Measurements from ENCODE around the gene CEP128.

Gene CEP128

DNA sequence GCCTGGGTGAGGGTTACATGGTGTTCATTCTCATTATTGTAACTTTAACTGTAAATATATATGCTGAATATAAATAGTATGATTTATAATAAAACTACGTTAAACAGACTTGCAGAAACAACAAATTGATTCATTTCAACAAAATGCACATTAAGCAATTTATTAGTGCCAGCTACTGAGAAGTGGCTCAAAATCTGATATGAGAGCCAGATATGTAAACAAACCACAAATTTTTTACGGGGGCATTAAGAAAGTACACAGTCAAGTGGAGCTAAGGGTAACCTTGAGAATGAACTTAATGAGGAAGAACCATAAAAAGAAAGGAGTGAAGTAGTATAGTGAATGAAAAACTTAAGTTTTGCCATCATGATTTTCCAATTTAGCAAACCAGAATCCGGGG is 40.3 kb downstream of the CEP128 start:
- no peak for DNase-seq (ENCODE audit: low spot score)

DNA sequence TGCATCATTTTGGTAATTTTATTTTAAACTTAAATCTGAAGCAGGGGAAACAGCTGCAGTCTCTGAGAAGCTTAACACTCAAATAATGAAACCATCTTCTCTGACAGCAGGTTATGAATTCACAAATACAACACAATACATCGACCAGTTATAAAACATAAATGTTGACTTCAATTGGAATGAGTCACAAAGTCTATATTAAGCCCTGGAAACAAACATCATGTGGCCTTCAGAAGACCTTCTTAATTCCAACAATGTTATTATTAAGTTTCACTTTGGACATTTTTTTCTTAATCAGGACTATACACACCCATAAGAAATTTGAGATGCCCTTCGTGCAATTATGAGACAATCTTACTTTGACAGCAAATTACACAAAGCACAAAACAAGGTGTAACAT is 68.9 kb downstream of the CEP128 start:
- DNase-seq (ENCODE audit: low spot score): no peak

DNA sequence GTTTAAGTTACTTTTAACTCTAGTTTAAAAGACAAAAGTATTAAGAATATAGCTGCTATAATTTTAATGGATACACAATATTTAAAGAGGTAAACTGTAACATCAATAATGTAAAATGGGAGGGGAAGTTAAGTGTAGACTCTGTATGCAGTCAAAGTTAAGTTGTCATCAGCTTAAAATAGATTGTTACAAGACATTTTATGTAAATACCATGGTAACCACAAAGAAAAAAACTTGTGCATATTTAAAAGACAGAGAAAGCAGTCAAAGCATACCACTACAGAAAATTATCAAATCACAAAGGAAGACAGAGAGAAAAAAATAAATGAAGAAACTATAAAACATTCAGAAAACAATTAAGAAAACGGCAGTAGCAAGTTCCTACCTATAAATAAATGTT is 73.3 kb downstream of the CEP128 start:
- DNase-seq (ENCODE audit: low spot score): no peak

DNA sequence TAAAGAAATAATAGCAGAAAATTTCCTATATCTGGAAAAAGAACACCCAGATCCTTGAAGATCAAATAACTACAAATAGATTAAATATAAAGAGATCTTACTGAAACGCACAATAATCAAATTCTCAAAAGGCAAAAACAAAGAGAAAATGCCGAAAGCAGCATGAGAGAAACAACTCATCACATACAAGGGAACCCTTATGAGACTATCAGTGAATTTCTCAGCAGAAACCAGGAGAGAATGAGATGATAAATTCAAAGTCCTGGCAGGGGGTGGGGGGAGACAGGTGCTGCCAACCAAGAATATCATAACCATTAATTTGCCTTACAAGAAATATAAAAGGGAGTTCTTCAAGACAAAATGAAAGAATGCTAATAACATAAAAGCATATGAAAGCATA is 73.7 kb downstream of the CEP128 start:
- DNase-seq (ENCODE audit: low spot score): no peak

DNA sequence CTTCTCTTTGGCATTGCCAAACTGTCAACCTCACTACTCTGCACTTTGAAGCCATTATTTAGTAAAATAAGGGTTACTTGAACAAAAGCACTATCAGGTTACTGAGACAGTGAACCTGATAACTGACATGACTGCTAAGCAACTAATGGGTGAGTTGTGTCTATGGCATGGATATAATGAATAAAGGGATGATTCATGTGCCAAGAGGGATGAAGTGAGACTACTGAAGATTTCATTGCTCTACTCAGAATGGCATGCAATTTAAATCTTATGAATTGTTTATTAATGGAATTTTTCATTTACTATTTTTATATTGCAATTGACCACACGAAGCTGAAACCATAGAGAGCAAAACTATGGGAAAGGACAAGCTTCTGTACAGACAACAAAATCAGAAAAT is 74.4 kb downstream of the CEP128 start:
- DNase-seq (ENCODE audit: low spot score): no peak

DNA sequence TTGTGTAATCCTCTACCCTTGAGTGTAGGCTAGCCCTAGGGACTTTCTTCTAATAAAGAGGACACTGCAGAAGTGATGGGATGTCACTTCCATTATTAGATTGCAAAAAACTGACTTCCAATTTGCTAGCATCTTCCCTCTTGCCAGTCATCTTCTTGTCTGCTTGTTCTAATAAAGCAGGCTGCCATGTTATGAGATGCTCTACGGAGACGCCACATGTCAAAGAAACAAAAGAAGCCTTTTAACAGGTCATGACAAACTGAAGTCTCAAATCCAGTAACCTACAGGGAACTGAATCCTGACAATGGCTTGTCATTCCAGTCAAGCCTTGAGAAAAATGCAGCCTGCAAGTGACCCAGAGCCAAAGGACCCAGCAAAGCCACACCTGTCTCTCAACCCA is 76.0 kb downstream of the CEP128 start:
- DNase-seq (ENCODE audit: low spot score): no peak

DNA sequence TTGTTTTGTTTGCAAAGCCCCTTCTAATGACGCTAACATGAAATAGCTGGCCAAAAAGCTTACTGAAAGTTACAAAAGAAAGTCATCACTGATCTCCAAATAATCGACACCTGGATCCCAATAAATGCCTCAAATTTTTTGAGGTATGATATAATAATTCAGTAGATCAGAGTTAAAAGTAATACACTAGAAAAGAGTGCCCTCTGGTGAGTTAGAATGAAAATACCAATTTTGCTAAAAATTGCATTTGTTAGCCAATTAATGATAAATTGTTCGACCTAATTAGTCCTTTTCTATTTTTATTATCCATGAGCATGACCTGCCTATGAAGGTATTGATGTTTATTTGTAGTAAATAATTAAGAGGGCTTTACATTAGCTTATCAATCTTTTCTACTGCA is 78.6 kb downstream of the CEP128 start:
- DNase-seq (ENCODE audit: low spot score): no peak

DNA sequence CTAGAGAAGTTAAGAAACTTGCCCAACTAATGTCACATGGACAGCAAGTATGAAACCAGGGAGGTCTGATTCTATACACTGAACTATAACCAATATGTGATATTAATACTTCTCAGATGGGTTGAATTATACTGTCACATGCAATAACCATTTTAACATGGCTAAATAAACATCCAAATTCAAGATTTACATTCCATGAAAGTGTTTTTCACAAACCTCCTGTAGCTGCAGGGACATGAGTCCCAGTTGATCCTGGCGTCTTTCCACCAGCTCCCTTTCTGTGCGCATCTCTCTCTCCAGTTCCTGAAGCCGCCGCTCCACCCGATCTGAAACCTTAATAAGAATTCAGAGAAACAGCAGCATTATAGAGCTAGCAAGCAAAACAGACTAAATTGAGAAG is 79.0 kb downstream of the CEP128 start:
- no peak for DNase-seq (ENCODE audit: low spot score)

DNA sequence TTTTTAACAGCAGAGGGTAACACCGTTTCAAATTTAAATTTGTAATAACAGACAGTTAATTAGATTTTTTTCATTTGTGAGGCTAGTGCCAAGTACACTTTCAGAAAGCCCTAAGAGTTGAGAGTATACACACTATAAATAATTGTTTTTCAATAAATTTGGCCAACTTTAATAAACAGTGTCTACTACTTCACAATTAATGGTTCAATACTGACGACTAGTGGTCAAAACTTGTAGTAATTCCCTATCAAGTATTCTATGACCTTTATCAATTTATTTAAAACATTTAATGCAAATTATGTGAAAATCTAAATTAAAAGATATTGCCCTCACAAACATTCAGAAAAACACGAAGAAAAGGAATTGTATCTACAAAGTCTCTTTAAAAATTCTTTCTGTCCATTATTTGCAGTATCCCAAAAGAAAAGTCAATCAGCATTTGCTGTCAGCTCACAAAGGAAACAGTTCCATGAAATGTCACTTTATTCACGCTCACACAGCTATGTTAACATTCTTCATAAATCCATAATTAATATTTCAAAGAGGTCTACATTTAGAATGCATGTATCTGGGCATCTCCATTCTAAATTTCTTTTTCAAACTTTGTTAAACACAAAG is 91.2 kb downstream of the CEP128 start:
- peak; percentile 35 for DNase-seq (ENCODE audit: low spot score)

DNA sequence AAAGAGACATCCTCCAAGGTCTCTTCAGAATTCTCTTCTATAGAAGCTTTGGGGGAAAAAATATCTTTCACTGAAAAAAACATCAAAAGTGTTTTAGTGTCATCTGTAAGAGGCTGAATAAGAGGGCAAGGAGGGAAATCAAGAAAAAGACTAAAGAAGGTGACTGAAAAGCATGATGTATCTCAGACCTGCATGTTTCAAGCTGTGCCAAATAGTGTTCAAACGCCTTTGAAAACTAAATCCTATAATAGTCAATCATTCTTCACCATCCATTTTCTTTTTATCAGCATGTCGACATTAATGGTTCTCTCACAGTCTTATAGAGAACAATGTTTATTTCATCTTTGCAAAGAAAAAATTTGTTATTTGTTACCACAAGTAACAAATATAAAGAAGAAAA is 94.5 kb downstream of the CEP128 start:
- DNase-seq (ENCODE audit: low spot score): no peak

DNA sequence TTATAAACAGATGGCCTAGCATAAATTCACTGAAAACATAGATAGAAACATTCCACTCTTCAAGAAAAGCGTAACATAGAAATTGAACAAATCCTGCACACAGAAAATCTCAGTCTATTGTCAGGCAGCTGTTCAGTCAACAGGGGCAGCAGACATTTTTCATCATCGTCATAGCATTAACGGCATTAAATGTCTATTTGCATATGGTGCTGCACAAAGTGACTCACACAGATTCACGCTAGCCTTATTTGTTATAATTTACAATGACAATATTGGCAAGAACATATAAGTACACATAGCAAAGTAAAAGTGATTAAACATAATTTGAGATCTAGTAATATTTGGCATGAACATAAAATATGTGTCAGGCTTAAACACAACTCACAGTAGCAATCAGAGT is 95.7 kb downstream of the CEP128 start:
- DNase-seq (ENCODE audit: low spot score): no peak

DNA sequence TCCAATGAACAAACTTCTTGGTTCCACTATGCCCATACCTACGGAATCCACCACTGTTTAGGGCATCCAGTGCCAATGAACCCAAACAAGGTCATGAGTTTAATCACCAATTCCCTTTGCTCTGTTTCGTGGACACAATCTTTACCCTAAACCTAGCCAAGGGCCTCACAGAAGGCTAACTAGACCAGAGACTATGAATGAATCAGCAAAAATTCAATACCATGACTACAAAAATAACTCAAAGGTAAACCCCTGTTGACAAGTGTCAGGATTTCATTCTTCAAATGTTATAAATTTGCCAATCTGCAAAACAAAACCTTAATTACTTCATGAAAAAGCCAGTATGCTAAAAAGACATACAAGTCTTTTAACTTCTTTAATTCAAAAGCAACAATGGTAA is 96.7 kb downstream of the CEP128 start:
- no peak for DNase-seq (ENCODE audit: low spot score)

DNA sequence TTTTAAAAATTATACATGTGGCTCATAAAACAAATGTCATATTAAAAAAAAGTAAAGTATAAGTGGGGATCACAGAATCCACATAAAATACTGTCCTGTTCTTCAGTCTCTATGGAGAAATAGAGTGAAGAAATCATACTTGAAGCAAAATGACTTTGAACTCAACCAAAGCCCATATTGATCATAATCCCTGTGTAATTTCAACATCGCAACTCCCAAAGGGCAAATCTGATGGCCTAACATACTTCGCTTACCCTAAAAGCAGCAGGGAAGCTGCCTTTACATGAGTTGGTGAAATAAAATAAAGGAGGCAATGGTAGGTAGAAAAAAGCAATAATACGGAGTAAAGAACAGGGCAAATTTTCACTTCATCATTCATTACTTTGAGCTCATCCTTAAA is 101.8 kb downstream of the CEP128 start:
- no peak for DNase-seq (ENCODE audit: low spot score)

DNA sequence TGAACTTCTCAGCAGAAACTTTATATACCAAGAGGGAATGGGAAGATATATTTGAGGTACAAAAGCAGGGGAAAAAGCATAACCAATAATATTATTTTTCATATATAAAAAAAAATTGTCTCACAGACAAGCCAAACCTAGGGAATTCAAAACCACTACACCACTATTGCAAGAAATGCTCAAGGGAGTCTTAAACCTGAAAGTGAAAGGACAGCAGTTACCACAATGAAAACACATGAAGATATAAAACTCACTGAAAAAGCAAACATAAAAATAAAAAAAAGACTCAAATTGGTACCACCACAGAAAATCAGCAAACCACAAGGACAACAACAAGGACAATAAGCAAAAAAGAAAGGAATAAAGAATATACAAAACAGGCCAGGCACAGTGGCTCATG is 131.9 kb downstream of the CEP128 start:
- DNase-seq (ENCODE audit: low spot score): no peak

DNA sequence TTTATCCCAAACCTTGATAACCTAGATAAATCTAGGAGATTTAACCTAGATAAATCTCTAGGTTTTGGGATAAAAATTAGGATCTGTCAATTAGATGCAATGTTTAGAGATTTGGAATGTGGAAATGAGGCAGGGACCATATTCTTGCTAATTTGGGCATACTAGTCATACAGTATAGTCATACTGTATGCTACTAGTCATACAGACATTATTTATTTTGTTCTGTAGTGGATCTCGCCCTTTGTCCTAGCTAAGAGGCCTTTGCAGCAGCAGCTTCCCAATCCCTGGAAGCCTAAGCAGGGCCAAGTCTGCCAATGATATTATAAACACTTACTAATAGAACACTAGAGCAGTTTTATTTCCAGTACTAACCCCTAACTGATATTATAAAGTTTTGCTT is 136.4 kb downstream of the CEP128 start:
- peak; percentile 4 for DNase-seq (ENCODE audit: low spot score)

DNA sequence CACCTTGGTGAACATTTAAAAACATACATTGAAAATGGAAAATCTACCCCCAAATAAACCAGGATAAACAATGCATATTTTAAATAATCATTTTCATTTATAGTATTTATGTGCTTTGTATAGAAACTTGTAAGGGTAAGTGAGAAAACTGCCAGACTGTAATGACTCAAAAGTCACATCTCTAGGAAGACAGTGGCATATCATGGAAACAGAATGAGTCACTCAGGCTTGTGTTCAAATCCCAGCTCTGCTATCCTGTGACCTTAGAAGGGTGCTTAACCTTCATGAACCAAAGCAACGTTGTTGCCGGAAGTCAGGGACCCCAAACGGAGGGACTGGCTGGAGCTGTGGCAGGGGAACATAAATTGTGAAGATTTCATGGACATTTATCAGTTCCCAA is 142.7 kb downstream of the CEP128 start:
- DNase-seq (ENCODE audit: low spot score): no peak

DNA sequence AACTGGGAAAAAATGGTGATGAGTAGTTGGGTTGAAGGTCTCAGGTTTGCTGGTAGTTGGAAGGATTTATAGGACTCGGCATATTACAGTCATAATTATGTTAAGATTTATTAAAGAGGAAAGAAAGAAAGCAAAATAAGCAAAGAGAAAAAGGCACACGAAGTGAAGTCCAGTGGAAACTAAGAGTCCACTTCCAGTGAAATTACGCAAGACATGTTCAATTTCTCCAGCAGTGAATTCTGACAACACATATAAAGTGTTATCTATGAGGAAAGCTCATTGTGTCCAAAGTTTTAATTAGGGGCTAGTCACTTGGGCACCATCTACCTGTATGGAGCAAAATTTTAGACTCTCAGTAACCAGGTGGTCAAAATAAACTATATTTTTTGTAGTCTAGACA is 143.3 kb downstream of the CEP128 start:
- DNase-seq (ENCODE audit: low spot score): no peak

DNA sequence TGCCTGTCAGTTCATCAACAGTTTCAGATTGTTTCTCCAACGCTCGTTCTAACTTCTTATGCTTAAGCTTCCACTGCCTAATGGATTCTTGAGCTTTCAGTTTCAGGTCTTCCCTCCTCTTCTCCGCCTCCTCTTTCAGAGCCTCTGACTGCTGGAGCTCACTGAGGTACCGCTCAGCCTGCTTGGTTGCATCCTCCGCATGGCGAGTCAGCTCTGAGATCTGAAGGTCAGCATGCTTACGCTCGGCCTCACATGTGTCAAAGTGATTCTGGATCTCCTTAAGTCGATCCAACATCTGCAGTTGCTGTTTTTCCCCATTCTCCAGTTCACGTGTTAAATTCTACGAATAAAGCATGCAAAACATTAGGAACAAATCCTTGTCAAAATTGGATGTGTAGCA is 148.8 kb downstream of the CEP128 start:
- no peak for DNase-seq (ENCODE audit: low spot score)

DNA sequence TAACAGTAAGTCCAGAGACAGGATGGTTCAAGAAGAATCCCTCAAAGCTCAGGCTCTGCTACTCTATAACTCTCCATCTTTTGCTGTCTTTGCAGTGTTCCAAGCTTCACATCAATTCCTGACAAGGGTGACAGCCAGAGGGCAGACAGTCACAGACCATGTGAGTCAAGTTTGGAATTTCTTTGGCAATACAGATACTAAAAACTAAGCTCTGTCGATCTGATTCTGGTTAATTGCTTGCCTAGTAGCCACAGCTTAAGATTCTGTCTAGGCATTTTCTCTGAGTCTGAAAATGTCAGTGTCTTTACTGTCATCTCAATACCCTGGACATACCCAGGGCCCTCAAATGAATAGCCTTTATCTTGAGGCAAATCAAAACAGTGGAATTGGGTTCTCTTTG is 153.7 kb downstream of the CEP128 start:
- DNase-seq (ENCODE audit: low spot score): peak; percentile 14

DNA sequence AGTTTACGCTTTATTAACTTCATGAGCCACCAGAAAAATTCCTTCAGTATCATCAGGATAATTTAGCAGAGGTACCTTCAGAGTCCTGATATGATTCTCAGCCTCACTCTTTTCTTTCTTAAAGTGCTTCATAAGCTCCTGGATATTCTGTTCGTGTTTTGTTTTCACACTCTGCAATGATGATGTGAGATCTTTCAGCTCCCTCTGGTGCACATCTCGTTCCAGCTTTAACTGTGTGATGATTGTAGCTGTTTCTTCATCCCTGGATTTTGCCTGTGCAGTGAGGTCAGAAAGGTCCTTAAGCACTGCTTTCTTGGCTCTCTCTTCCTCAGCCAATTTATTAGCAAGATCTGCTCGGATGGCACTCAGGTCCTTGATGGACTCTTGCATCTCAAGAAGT is 156.7 kb downstream of the CEP128 start:
- no peak for DNase-seq (ENCODE audit: low spot score)

DNA sequence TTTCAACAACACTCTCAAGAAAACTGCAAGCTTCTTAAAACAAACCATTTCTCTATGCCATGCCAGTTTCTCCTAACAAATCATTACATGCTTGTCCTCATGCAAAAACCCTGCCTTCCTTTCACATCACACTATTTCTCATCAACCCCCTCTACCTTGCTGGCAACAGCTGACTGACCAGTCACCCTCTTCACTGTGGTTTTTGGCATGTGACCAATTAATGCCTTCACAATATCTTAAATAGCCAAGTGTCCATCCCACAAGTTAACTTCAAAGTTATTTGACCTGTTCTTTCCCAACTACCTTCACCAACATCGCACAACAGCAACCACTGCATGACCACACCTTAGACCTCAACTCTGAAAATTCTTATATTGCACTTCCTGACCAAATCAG is 159.6 kb downstream of the CEP128 start:
- no peak for DNase-seq (ENCODE audit: low spot score)

DNA sequence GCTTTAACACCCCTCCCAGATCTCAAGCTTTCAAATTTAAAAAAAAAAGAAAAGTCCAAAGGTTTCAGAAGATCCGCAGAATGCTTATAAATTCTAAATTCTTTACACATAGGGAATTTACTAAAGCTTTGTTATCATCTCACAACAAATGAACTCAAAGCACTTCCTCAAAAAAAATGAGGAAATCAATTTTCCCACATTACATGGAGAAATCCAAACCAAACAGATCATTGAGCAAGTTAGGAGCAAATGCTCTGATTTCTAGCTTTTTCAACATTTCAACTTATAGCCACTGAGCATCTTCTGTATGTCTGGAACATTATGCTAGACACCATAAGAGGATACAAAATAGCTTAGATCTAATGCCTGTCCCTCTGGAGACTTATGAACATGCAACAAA is 161.0 kb downstream of the CEP128 start:
- no peak for DNase-seq (ENCODE audit: low spot score)

DNA sequence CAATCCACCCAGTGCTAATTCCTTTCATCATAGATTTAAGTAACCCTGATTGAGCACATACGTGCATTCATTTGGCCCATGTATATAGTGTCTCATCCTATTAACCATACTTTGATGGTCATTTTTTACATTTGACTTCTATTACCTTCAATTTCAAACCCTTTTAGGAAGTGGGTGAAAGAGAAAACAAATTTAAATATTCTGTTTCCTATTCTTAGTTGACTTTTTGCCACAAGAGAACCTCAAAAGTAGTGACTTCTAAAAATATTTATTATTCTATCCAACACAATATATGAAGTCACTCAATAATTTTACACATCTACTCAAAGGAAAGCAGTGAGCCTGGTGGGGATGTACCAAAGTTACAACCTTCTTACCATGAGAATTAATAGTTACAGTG is 164.9 kb downstream of the CEP128 start:
- no peak for DNase-seq (ENCODE audit: low spot score)

DNA sequence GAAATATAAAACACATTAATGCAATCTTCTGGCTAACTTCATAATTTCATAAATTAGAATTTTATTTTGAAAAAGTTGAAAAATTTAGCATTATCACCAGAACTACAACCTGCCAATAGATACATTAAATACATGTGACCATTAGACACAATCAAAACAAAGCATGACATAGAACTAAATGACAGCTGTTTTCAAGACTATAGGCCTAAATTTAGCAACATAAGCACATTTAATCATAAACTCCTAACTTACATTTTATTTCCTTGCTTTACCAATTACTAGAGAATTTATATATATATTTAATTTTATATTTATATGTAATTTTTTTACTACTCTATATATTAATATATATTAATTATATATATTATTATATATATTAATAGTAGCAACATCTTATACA is 165.4 kb downstream of the CEP128 start:
- DNase-seq (ENCODE audit: low spot score): no peak

DNA sequence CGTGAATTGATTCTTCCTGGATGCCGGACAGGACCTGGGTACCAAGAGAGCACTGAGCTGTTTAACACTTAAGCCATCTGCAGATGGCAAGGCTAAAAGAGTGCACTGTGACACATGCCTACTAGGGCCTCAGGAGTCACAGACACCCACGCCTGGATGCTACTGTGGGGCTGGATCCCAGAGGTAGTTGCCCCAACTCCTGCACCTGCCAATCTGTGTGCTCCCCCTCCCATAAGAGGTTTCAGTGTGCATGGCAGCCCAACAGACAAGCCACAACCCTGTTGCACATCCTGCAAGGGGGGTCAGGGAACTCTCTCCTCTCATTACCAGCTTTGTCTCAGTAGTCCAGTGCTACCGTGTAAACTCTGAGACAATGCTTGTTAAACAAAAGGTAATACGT is 169.0 kb downstream of the CEP128 start:
- no peak for DNase-seq (ENCODE audit: low spot score)

Measured in AG08395 (cell line).